Activated T-helper 17 cell treated with anti-CD3 and anti-CD28 coated beads, Interleukin-2, amount 50 U/mL, for 72 hours (primary cell): ENCODE results near the gene SIAH1. TPM values are rescaled to one million over a fixed set of nuclear protein-coding genes. Genes with fewer than 3 reads are reported as not detected.
"Not testable (repeated sequence)": the region's sequence is repeated elsewhere in the genome, so short reads cannot be mapped to it uniquely, and the experiment has no call there.

Source experiments
- ATAC-seq: fragments of 150-1000 bp; cut with Tn5 transposase; replicated peaks from 2 replicates; pipeline ENCODE4 v1.10.0; 2021; ENCODE audit warnings: mild to moderate bottlenecking, moderate library complexity
- H3K27ac Mint-ChIP-seq: one replicate; pipeline ENCODE4 v1.8.0; 2022; ENCODE audit warnings: mixed read lengths
- H3K27me3 Mint-ChIP-seq: one replicate; pipeline ENCODE4 v1.8.0; 2022; ENCODE audit warnings: mixed read lengths
- H3K36me3 Mint-ChIP-seq: one replicate; pipeline ENCODE4 v1.8.0; 2022; ENCODE audit warnings: low read depth, mild to moderate bottlenecking, mixed read lengths
- H3K4me1 Mint-ChIP-seq: one replicate; pipeline ENCODE4 v1.8.0; 2022; ENCODE audit warnings: mixed read lengths
- H3K4me3 Mint-ChIP-seq: one replicate; pipeline ENCODE4 v1.8.0; 2022; ENCODE audit warnings: mild to moderate bottlenecking, mixed read lengths
- H3K9me3 Mint-ChIP-seq: one replicate; pipeline ENCODE4 v1.8.0; 2022; ENCODE audit warnings: mixed read lengths
- total RNA-seq, 2 donors: library from RNA; stranded (reverse); gene quantifications; one replicate each; pipeline ENCODE4 v1.2.3, GENCODE V29; 2022

SIAH1 gene
- total RNA-seq, 2 donors from 2014 or later = 15.0 to 16.5 TPM

GRCh38 chr16:48409839-48410632, 24.8 kb upstream of the SIAH1 start:
- no peaks in the 10 kb centered on the region for H3K36me3 Mint-ChIP-seq
- H3K27me3 Mint-ChIP-seq = no peaks in the 10 kb centered on the region
- ATAC-seq = no peak
- H3K27ac Mint-ChIP-seq = no peak overlapping the region
- peaks cover 5% of the 10 kb centered on the region for H3K4me1 Mint-ChIP-seq
- no peak overlapping the region for H3K4me3 Mint-ChIP-seq
- no peaks in the 10 kb centered on the region for H3K9me3 Mint-ChIP-seq

DNA sequence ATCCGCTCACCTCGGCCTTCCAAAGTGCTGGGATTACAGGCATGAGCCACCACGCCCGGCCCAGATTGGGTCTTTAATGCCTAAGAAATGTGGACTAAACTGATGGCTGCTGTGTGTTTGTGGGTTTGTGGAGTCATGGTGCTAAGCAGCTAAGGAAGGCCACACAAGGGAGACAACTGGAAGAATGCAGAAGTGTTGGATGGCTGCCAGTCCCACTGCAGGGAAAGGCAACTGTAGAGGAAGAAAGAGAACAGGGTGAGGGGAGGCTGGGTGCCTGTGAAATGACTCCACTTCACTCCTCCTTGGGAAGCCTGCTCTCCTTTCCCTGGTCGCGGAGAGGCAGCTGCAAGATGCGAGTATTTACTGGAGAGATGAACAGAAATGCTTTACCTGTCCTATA, 23.5 kb upstream of the SIAH1 start:
- H3K4me1 Mint-ChIP-seq = peaks cover under 1% of the 10 kb centered on the region
- no peak for ATAC-seq
- H3K36me3 Mint-ChIP-seq = no peaks in the 10 kb centered on the region
- no peak overlapping the region for H3K27ac Mint-ChIP-seq
- no peaks in the 10 kb centered on the region for H3K9me3 Mint-ChIP-seq
- no peak overlapping the region for H3K4me3 Mint-ChIP-seq
- no peaks in the 10 kb centered on the region for H3K27me3 Mint-ChIP-seq

GRCh38 chr16:48405907-48406306, 20.7 kb upstream of the SIAH1 start:
- ATAC-seq = no peak
- no peaks in the 10 kb centered on the region for H3K27me3 Mint-ChIP-seq
- no peak overlapping the region for H3K27ac Mint-ChIP-seq
- no peaks in the 10 kb centered on the region for H3K36me3 Mint-ChIP-seq
- no peak overlapping the region for H3K4me3 Mint-ChIP-seq
- no peaks in the 10 kb centered on the region for H3K4me1 Mint-ChIP-seq
- no peaks in the 10 kb centered on the region for H3K9me3 Mint-ChIP-seq

GRCh38 chr16:48405153-48405552, 19.9 kb upstream of the SIAH1 start:
- no peaks in the 10 kb centered on the region for H3K27me3 Mint-ChIP-seq
- H3K27ac Mint-ChIP-seq = no peak overlapping the region
- no peaks in the 10 kb centered on the region for H3K9me3 Mint-ChIP-seq
- no peak overlapping the region for H3K4me3 Mint-ChIP-seq
- H3K4me1 Mint-ChIP-seq = no peaks in the 10 kb centered on the region
- ATAC-seq = no peak
- no peaks in the 10 kb centered on the region for H3K36me3 Mint-ChIP-seq

DNA sequence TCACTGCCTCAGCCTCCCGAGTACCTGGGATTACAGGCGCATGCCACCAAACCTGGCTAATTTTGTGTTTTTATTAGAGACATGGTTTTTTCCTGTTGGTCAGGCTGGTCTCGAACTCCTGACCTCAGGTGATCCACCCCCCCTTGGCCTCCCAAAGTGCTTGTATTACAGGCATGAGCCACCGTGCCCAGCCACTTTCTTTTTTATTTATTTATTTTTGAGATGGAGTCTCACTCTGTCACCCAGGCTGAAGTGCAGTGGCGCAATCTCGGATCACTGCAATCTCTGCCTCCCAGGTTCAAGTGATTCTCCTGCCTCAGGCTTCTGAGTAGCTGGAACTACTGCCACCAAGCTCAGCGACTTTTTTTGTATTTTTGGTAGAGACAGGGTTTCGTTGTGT, 17.3 kb upstream of the SIAH1 start:
- not testable (repeated sequence) for H3K9me3 Mint-ChIP-seq, H3K4me3 Mint-ChIP-seq

GRCh38 chr16:48395375-48395774, 10.2 kb upstream of the SIAH1 start:
- Mint-ChIP-seq H3K4me3 (no peak overlapping the region), H3K36me3 (no peaks in the 10 kb centered on the region), H3K27me3 (no peaks in the 10 kb centered on the region), H3K9me3 (no peaks in the 10 kb centered on the region), H3K27ac (no peak overlapping the region), H3K4me1 (no peaks in the 10 kb centered on the region)
- no peak for ATAC-seq

More for the DNA sequence above, 17.3 kb upstream of the SIAH1 start:
- ATAC-seq, H3K27me3 Mint-ChIP-seq, H3K4me1 Mint-ChIP-seq, H3K27ac Mint-ChIP-seq, H3K36me3 Mint-ChIP-seq: not testable (repeated sequence)

GRCh38 chr16:48394355-48394703, 9.1 kb upstream of the SIAH1 start:
- peak; percentile 49 for ATAC-seq
- peak overlapping the region; percentile 67 for H3K27ac Mint-ChIP-seq
- H3K4me3 Mint-ChIP-seq = peak overlapping the region; percentile 49

GRCh38 chr16:48393485-48394354, 8.5 kb upstream of the SIAH1 start:
- peak; percentile 96 for ATAC-seq
- H3K4me1 Mint-ChIP-seq = no peaks in the 10 kb centered on the region
- peak overlapping the region; percentile 49 for H3K4me3 Mint-ChIP-seq
- no peaks in the 10 kb centered on the region for H3K9me3 Mint-ChIP-seq
- H3K27me3 Mint-ChIP-seq = no peaks in the 10 kb centered on the region
- peak overlapping the region; percentile 67 for H3K27ac Mint-ChIP-seq
- H3K36me3 Mint-ChIP-seq = no peaks in the 10 kb centered on the region

More at GRCh38 chr16:48394355-48394703, 9.1 kb upstream of the SIAH1 start:
- Mint-ChIP-seq H3K9me3 (no peaks in the 10 kb centered on the region), H3K27me3 (no peaks in the 10 kb centered on the region), H3K4me1 (no peaks in the 10 kb centered on the region), H3K36me3 (no peaks in the 10 kb centered on the region)

DNA sequence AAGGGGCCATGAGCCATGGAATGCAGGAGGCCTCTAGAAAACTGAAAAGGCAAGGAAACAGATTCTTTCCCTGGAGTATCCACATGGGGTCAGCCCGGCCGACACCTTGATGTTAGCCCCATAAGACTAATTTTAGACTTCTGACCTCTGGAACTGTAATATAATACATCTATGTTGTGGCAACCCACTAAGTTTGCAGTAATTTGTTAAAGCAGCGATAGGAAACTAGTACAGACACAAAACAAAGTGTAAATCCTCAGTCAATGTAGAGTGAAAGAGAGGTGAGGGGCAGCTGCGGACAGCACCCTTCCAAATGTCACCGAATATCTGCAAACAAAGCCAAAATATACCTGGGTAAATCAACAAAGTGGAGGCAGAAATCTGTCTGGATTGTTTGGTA, 7.2 kb upstream of the SIAH1 start:
- no peaks in the 10 kb centered on the region for H3K27me3 Mint-ChIP-seq

DNA sequence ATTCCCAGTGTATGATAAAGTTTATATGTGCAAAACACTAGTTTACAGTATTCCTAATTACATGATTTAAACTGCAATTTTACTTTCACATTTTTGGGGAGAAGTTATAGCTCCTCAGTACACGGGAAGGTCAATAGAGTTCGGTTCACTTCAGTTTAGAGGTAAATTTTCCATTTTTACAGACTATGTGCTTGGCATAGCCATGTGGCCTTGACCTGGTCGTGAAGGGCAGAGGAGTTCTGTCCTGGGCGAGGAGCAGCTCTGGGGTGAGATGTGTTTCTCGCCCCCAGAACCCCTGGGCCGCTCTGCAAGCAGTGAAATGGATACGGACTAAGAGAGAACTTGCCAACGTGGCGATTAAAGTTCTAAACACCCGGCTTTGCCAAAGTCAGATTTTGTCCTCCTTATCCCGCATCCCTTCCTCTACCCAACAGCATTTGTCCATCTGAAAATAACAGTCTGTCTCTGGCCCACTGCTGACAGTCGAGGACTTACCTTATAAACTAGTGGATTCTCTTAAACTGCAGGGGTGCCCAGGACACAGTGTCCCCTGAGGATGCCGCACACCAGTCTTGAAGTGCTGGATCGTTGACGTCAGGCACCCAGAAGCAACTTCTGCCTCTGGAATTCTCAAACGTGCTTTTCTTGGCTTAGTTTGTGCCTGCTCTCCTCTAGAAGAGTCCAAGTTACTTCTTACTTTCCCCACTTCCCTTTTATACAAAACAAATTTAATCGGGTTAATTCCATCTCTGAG, 1.5 kb upstream of the SIAH1 start:
- H3K4me1 Mint-ChIP-seq = peaks cover 14% of the 10 kb centered on the region
- ATAC-seq = no peak
- H3K36me3 Mint-ChIP-seq = peaks cover 10% of the 10 kb centered on the region
- H3K27ac Mint-ChIP-seq = no peak overlapping the region
- H3K9me3 Mint-ChIP-seq = no peaks in the 10 kb centered on the region
- H3K27me3 Mint-ChIP-seq = no peaks in the 10 kb centered on the region
- H3K4me3 Mint-ChIP-seq = no peak overlapping the region

More for the DNA sequence above, 7.2 kb upstream of the SIAH1 start:
- Mint-ChIP-seq H3K4me3 (no peak overlapping the region), H3K4me1 (no peaks in the 10 kb centered on the region), H3K9me3 (no peaks in the 10 kb centered on the region), H3K27ac (no peak overlapping the region), H3K36me3 (no peaks in the 10 kb centered on the region)
- no peak for ATAC-seq

GRCh38 chr16:48384520-48385252, 527 bp downstream of the SIAH1 start:
- H3K9me3 Mint-ChIP-seq = no peaks in the 10 kb centered on the region
- H3K36me3 Mint-ChIP-seq = peaks cover 10% of the 10 kb centered on the region
- H3K27me3 Mint-ChIP-seq = no peaks in the 10 kb centered on the region
- H3K4me1 Mint-ChIP-seq = peaks cover 28% of the 10 kb centered on the region
- peak overlapping the region; percentile 97 for H3K4me3 Mint-ChIP-seq
- ATAC-seq = peak; percentile 56
- peak overlapping the region; percentile 93 for H3K27ac Mint-ChIP-seq

DNA sequence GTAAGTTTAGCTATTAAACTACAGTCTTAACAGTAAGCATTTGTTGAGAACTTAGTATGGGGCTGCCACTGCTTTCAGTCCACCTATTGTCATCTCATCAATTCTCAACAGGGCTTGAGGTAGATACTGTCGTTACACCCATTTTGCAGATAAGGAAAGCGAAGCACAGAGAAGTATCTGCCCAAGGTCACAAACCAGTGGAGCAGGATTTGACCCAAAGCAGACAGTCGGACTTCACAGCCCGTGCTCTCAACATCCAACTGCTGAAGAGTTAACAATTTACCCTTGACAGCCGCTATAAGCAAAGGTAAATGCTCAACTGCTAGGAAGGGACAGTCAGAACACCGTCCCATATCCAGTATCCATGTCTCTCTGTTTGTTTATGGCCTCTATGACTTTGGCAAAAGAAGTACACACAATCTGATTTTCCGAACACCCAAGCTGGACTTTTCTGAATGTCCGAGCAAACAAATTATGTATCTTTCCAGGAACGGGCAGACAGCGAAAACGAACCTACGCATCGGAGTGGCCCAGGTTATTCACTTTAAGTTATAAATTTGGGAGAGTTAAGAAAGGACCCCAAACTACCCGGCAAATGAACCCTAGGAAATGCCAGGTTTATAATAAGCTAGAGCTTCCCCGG, 1.2 kb downstream of the SIAH1 start:
- H3K4me1 Mint-ChIP-seq = peaks cover 34% of the 10 kb centered on the region
- no peaks in the 10 kb centered on the region for H3K27me3 Mint-ChIP-seq
- no peaks in the 10 kb centered on the region for H3K9me3 Mint-ChIP-seq
- H3K4me3 Mint-ChIP-seq = peak overlapping the region; percentile 97
- ATAC-seq = no peak
- H3K36me3 Mint-ChIP-seq = peaks cover 10% of the 10 kb centered on the region
- peak overlapping the region; percentile 93 for H3K27ac Mint-ChIP-seq

GRCh38 chr16:48383009-48383876, 2.0 kb downstream of the SIAH1 start:
- no peaks in the 10 kb centered on the region for H3K27me3 Mint-ChIP-seq
- H3K4me1 Mint-ChIP-seq = peaks cover 41% of the 10 kb centered on the region
- ATAC-seq = no peak
- H3K27ac Mint-ChIP-seq = peak overlapping the region; percentile 93
- peak overlapping the region; percentile 97 for H3K4me3 Mint-ChIP-seq
- no peaks in the 10 kb centered on the region for H3K9me3 Mint-ChIP-seq
- H3K36me3 Mint-ChIP-seq = peaks cover 10% of the 10 kb centered on the region
